Fibroblast of lung (primary cell): ENCODE data around the gene NUP93. TPM values are rescaled to one million over a fixed set of nuclear protein-coding genes. Genes with fewer than 3 reads are reported as not detected.

Source experiments
- DNase-seq, 2 donors: peaks; one replicate each; pipeline versions ENCODE4 v3.0.0 to v3.0.0-alpha.2; 2010; ENCODE audit warnings: low read depth in 2 of 2
- H2AFZ ChIP-seq: 2 replicates; pipeline ENCODE4 v1.5.1; 2012; ENCODE audit warnings: low read length, control low read depth, inconsistent platforms
- H3K27ac ChIP-seq: 2 replicates; pipeline ENCODE4 v1.5.1; 2011; ENCODE audit warnings: low read length, control low read depth; ENCODE audit not compliant: insufficient read depth
- H3K27me3 ChIP-seq: 2 replicates; pipeline ENCODE4 v1.5.1; 2011; ENCODE audit warnings: mild to moderate bottlenecking, low read length; ENCODE audit not compliant: control insufficient read depth, insufficient read depth
- H3K36me3 ChIP-seq: 2 replicates; pipeline ENCODE4 v1.5.1; 2011; ENCODE audit warnings: low read length; ENCODE audit not compliant: control insufficient read depth, insufficient read depth
- H3K4me1 ChIP-seq: 2 replicates; pipeline ENCODE4 v1.5.1; 2011; ENCODE audit warnings: low read length; ENCODE audit not compliant: control insufficient read depth, insufficient read depth; ENCODE audit errors: extremely low read depth
- H3K4me2 ChIP-seq: 2 replicates; pipeline ENCODE4 v1.5.1; 2011; ENCODE audit warnings: low read length, control low read depth; ENCODE audit not compliant: insufficient read depth; ENCODE audit errors: extremely low read depth
- H3K4me3 ChIP-seq, 4 experiments: fragments of 200-600 bp in 1 of 4; sonication (generic) in 1 of 4; replicated peaks in 1 of 4; 2 replicates each; pipeline ENCODE4 v1.5.1; 2011 to 2016; ENCODE audit warnings: low read length in 4 of 4, low read depth in 3 of 4, mild to moderate bottlenecking in 3 of 4, control low read depth in 2 of 4, inconsistent platforms in 1 of 4, mixed read lengths in 1 of 4; ENCODE audit not compliant: insufficient read depth in 1 of 4; ENCODE audit errors: control extremely low read depth in 1 of 4
- H3K79me2 ChIP-seq: 2 replicates; pipeline ENCODE4 v1.5.1; 2012; ENCODE audit warnings: mild to moderate bottlenecking, low read length, inconsistent platforms; ENCODE audit not compliant: control insufficient read depth, insufficient read depth
- H3K9ac ChIP-seq: 2 replicates; pipeline ENCODE4 v1.5.1; 2011; ENCODE audit warnings: mild to moderate bottlenecking, low read length, control low read depth; ENCODE audit not compliant: insufficient read depth
- H3K9me3 ChIP-seq: 2 replicates; pipeline ENCODE4 v1.5.1; 2012; ENCODE audit warnings: low read depth, low read length; ENCODE audit not compliant: control insufficient read depth, insufficient read depth
- H4K20me1 ChIP-seq: 2 replicates; pipeline ENCODE4 v1.5.1; 2011; ENCODE audit warnings: low read length; ENCODE audit not compliant: control insufficient read depth, insufficient read depth; ENCODE audit errors: extremely low read depth
- EZH2 ChIP-seq: IDR thresholded peaks from 2 replicates; pipeline ENCODE4 v1.5.1; 2012; ENCODE audit warnings: low read length, control low read depth, mild to moderate bottlenecking; ENCODE audit errors: missing control alignments
- polyA plus RNA-seq, 2 donors: library from polyadenylated mRNA; depleted of rRNA in 1 of 2; stranded (reverse) in 1 of 2; unstranded in 1 of 2; fragments of >200 nt; gene quantifications; 2 replicates each; pipeline ENCODE4 v1.2.1, GENCODE V29; 2011 to 2012; ENCODE audit warnings: missing spikeins in 1 of 2
- total RNA-seq: library from RNA; depleted of rRNA; stranded (reverse); fragments of >200 nt; gene quantifications from 2 replicates; pipeline ENCODE4 v1.2.1, GENCODE V29; 2014
- TF ChIP-seq, protein P1 (sequence below), 2 donors: IDR thresholded peaks in 1 of 2; conservative IDR thresholded peaks in 1 of 2; 1 replicate in 1 of 2; 2 replicates in 1 of 2; pipeline ENCODE4 v1.5.1; 2011 to 2012; ENCODE audit warnings: low read length in 2 of 2, control low read depth in 1 of 2, inconsistent platforms in 1 of 2, low read depth in 1 of 2, mild to moderate bottlenecking in 1 of 2

NUP93 gene
- total and polyA plus RNA-seq, 2 donors (not counting 1 experiment from before 2014, with no cell fraction given): 37.6 to 42.9 TPM

- H3K27me3 ChIP-seq: no peaks in the 10 kb centered on the region
- H3K4me1 ChIP-seq: no peaks in the 10 kb centered on the region
- no peak overlapping the region for H3K9ac ChIP-seq
- H3K9me3 ChIP-seq: no peaks in the 10 kb centered on the region
- H3K27ac ChIP-seq: no peak overlapping the region
- no peak for DNase-seq
- no peak overlapping the region for H2AFZ ChIP-seq
- no peaks in the 10 kb centered on the region for H3K79me2 ChIP-seq
- TF ChIP-seq, protein P1, sequence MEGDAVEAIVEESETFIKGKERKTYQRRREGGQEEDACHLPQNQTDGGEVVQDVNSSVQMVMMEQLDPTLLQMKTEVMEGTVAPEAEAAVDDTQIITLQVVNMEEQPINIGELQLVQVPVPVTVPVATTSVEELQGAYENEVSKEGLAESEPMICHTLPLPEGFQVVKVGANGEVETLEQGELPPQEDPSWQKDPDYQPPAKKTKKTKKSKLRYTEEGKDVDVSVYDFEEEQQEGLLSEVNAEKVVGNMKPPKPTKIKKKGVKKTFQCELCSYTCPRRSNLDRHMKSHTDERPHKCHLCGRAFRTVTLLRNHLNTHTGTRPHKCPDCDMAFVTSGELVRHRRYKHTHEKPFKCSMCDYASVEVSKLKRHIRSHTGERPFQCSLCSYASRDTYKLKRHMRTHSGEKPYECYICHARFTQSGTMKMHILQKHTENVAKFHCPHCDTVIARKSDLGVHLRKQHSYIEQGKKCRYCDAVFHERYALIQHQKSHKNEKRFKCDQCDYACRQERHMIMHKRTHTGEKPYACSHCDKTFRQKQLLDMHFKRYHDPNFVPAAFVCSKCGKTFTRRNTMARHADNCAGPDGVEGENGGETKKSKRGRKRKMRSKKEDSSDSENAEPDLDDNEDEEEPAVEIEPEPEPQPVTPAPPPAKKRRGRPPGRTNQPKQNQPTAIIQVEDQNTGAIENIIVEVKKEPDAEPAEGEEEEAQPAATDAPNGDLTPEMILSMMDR (conservative IDR thresholded peaks at IDR 0.05 in 1 of 2, IDR thresholded peaks at IDR 0.05 in 1 of 2; ENCODE audit: low read depth in 1 of 2, low read length in 2 of 2): no peak
- TF ChIP-seq EZH2: no peak
- H3K36me3 ChIP-seq: no peaks in the 10 kb centered on the region
- H3K4me3 ChIP-seq: no peak overlapping the region
- H3K4me2 ChIP-seq: no peak overlapping the region
- H4K20me1 ChIP-seq: no peaks in the 10 kb centered on the region
Observed at GRCh38 chr16:56880685-56881084, 150.8 kb downstream of the NUP93 start.

- H3K36me3 ChIP-seq: no peaks in the 10 kb centered on the region
- H3K4me3 ChIP-seq: no peak overlapping the region
- no peaks in the 10 kb centered on the region for H4K20me1 ChIP-seq
- H3K27me3 ChIP-seq: no peaks in the 10 kb centered on the region
- H3K9ac ChIP-seq: no peak overlapping the region
- TF ChIP-seq, protein P1 (conservative IDR thresholded peaks at IDR 0.05 in 1 of 2, IDR thresholded peaks at IDR 0.05 in 1 of 2; ENCODE audit: low read depth in 1 of 2, low read length in 2 of 2): no peak
- no peak for TF ChIP-seq EZH2
- no peaks in the 10 kb centered on the region for H3K9me3 ChIP-seq
- no peak overlapping the region for H2AFZ ChIP-seq
- no peak for DNase-seq
- H3K4me1 ChIP-seq: no peaks in the 10 kb centered on the region
- no peak overlapping the region for H3K4me2 ChIP-seq
- no peaks in the 10 kb centered on the region for H3K79me2 ChIP-seq
- H3K27ac ChIP-seq: no peak overlapping the region
Observed at GRCh38 chr16:56882077-56882800, 152.3 kb downstream of the NUP93 start.

GRCh38 chr16:56883586-56883985 lies 153.7 kb downstream of the NUP93 start:
- Histone ChIP-seq H2AFZ (no peak overlapping the region), H4K20me1 (no peaks in the 10 kb centered on the region), H3K4me3 (no peak overlapping the region), H3K27me3 (no peaks in the 10 kb centered on the region), H3K79me2 (no peaks in the 10 kb centered on the region), H3K36me3 (no peaks in the 10 kb centered on the region), H3K4me2 (no peak overlapping the region), H3K27ac (no peak overlapping the region), H3K4me1 (no peaks in the 10 kb centered on the region), H3K9me3 (no peaks in the 10 kb centered on the region), H3K9ac (no peak overlapping the region)
- DNase-seq: no peak
- TF ChIP-seq, protein P1 (conservative IDR thresholded peaks at IDR 0.05 in 1 of 2, IDR thresholded peaks at IDR 0.05 in 1 of 2; ENCODE audit: low read depth in 1 of 2, low read length in 2 of 2): no peak
- no peak for TF ChIP-seq EZH2
